ENCODE data around the gene ALDOB. TPM values are rescaled to one million over a fixed set of nuclear protein-coding genes. Genes with fewer than 3 reads are reported as not detected.

The ALDOB gene
- total and polyA plus RNA-seq, 5 donors from 2014 or later, result not detected

DNA sequence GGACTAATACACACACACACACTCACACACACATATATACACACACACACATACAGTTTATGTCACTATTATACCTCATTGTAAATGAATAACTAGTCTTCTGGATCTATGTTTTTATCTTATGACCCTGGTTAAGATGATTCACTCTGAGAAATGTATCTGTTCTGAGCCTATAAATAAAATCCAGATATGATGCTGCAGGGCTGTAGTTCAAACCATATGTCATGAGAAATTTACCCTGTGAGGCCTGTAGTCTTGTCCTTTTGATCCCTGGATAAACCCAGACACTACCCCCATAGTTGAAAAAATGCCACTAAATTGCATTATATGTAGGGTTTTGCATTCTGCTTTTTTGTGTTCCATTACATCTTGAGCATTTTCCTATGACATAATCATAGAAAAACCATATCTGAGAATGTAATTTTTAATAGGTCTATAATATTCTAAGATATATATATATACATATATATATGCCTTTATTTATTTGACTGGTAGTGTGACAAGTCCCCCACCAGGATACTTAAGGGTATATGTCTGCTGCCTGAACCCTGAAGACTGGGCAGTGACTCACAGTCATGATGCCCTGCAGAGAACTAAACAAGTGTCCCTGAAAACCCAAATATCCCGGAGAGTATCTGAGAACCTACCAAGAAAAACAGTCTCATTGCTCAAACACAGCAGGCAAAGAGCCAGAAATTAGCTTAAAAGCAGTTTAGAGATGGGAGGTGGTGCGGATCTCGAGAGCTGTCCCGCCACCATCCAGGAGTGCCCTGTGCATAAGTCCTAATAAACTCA lies 18.4 kb upstream of the ALDOB start:
- no peak for ATAC-seq (ENCODE audit: low read depth in 2 of 2)

DNA sequence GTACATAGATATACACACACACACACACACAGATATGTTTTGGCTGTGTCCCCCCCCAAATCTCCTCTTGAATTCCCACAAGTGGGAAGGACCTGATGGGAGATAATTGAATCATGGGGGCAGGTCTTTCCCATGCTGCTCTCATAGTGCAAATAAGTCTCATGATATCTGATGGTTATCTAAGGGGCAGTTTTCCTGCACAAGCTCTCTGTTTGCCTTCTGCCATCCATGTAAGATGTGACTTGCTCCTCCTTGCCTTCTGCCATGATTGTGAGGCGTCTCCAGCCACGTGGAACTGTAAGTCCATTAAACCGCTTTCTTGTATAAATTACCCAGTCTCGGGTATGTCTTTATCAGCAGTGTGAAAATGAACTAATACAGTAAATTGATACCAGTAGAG lies 15.9 kb upstream of the ALDOB start:
- peaks cover 37% of the 10 kb centered on the region for H3K27me3 Mint-ChIP-seq
- Histone ChIP-seq H3K4me1 (ENCODE audit: control insufficient read depth, insufficient read depth, low read length, poor library complexity, severe bottlenecking) (peaks cover 6% of the 10 kb centered on the region), H3K27me3 (ENCODE audit: control insufficient read depth, insufficient read depth, low read length) (peaks cover 16% of the 10 kb centered on the region), H3K36me3 (ENCODE audit: control insufficient read depth, insufficient read depth, low read length) (no peaks in the 10 kb centered on the region), H3K4me3 (ENCODE audit: low read depth, low read length) (no peak overlapping the region), H3K27ac (ENCODE audit: insufficient read depth, low read length, poor library complexity, severe bottlenecking) (no peak overlapping the region), H3K9me3 (ENCODE audit: control insufficient read depth in 2 of 2, low read length in 2 of 2) (peaks cover 0 to 2% of the 10 kb centered on the region in 2 experiments)
- no peak overlapping the region for H3K4me3 Mint-ChIP-seq
- H3K27ac Mint-ChIP-seq, result no peak overlapping the region
- ATAC-seq (ENCODE audit: low read depth in 2 of 2) (no peak), DNase-seq (no peak)
- H3K36me3 Mint-ChIP-seq, result no peaks in the 10 kb centered on the region
- peaks cover 0 to 12% (median 5%) of the 10 kb centered on the region in 4 donors for H3K4me1 Mint-ChIP-seq
- peaks cover 0 to 16% (median 0%) of the 10 kb centered on the region in 7 donors for H3K9me3 Mint-ChIP-seq

More for the DNA sequence above, 18.4 kb upstream of the ALDOB start:
- H3K4me3 Mint-ChIP-seq, result no peak overlapping the region
- H3K36me3 Mint-ChIP-seq, result no peaks in the 10 kb centered on the region
- H3K4me1 ChIP-seq (ENCODE audit: control insufficient read depth, insufficient read depth, low read length, poor library complexity, severe bottlenecking), result peaks cover 6% of the 10 kb centered on the region
- no peaks in the 10 kb centered on the region for H3K36me3 ChIP-seq (ENCODE audit: control insufficient read depth, insufficient read depth, low read length)
- peaks cover 11% of the 10 kb centered on the region for H3K27me3 ChIP-seq (ENCODE audit: control insufficient read depth, insufficient read depth, low read length)
- no peak overlapping the region for H3K4me3 ChIP-seq (ENCODE audit: low read depth, low read length)
- no peak for DNase-seq
- peaks cover 0 to 7% (median 3%) of the 10 kb centered on the region in 4 donors for H3K4me1 Mint-ChIP-seq
- H3K9me3 ChIP-seq (ENCODE audit: control insufficient read depth in 2 of 2, low read length in 2 of 2), result peaks cover 0 to 2% of the 10 kb centered on the region in 2 experiments
- H3K9me3 Mint-ChIP-seq, result peaks cover 0 to 16% (median 0%) of the 10 kb centered on the region in 7 donors
- peaks cover 29% of the 10 kb centered on the region for H3K27me3 Mint-ChIP-seq
- H3K27ac ChIP-seq (ENCODE audit: insufficient read depth, low read length, poor library complexity, severe bottlenecking), result no peak overlapping the region
- no peak overlapping the region for H3K27ac Mint-ChIP-seq

DNA sequence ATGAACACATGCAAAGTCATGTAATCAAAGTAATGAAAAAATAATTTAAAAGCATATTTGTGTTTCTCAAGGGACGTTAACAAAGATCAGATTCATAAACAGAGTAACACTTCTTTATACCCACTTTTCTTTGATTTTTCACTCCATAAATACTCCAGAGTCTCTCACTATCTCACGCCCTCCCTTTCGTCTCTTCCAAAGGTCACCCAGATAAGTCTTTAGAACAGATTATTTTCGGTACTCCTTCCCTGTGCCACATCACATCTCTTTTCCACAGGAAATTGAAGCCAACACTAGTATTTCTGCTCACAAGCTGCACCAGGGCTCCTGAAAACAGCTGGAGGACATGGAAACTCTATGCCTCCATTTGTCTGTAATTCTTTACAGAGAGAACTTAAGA lies 15.4 kb upstream of the ALDOB start:
- H3K27ac Mint-ChIP-seq, result no peak overlapping the region
- H3K27me3 Mint-ChIP-seq, result peaks cover 42% of the 10 kb centered on the region
- no peak for ATAC-seq (ENCODE audit: low read depth in 2 of 2)
- H3K4me3 Mint-ChIP-seq, result no peak overlapping the region
- H3K36me3 Mint-ChIP-seq, result no peaks in the 10 kb centered on the region
- peaks cover 0 to 16% (median 0%) of the 10 kb centered on the region in 7 donors for H3K9me3 Mint-ChIP-seq
- peaks cover 0 to 12% (median 5%) of the 10 kb centered on the region in 4 donors for H3K4me1 Mint-ChIP-seq
- peaks cover 6% of the 10 kb centered on the region for H3K4me1 ChIP-seq (ENCODE audit: control insufficient read depth, insufficient read depth, low read length, poor library complexity, severe bottlenecking)
- H3K36me3 ChIP-seq (ENCODE audit: control insufficient read depth, insufficient read depth, low read length), result no peaks in the 10 kb centered on the region
- H3K27me3 ChIP-seq (ENCODE audit: control insufficient read depth, insufficient read depth, low read length), result peaks cover 19% of the 10 kb centered on the region
- H3K4me3 ChIP-seq (ENCODE audit: low read depth, low read length), result no peak overlapping the region
- no peak overlapping the region for H3K27ac ChIP-seq (ENCODE audit: insufficient read depth, low read length, poor library complexity, severe bottlenecking)
- H3K9me3 ChIP-seq (ENCODE audit: control insufficient read depth in 2 of 2, low read length in 2 of 2), result peaks cover 0 to 2% of the 10 kb centered on the region in 2 experiments
- DNase-seq, result no peak

DNA sequence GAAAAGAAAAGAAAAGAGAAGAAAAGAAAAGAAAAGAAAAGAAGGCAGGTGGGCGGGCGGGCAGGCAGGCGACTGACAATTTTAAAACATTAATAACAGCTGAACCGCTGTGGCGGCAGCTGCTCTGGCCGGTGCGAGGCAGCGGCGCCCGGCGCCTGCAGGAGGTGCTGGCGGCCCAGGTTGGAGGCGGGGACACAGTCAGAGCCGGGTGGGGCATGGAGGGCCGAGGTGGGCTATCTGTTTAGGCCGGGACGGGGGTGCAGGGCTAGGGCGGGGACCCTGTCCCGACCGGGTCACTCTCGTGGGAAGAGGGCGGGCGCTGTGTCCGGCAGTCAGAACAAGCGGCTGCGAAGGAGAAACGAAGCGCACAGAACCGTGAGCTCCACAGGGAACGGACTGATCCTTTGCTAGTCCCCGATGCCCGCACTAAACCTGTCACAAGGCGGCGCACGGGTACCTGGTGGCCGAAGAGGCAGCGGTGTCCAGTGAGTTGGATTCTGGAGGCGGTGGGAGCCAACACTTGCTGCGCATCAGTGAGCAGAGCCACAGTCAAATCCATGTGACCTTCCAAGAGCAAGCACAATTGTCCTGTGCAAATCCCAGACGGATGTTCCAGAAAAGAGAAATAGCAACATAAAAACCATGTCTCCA lies 13.6 kb upstream of the ALDOB start:
- Mint-ChIP-seq H3K9me3 (peaks cover 0 to 16% (median 2%) of the 10 kb centered on the region in 7 donors), H3K4me3 (peak overlapping the region in 2 of 4 donors; percentile 38 to 47), H3K27me3 (peaks cover 51% of the 10 kb centered on the region), H3K4me1 (peaks cover 0 to 12% (median 5%) of the 10 kb centered on the region in 4 donors), H3K27ac (no peak overlapping the region), H3K36me3 (no peaks in the 10 kb centered on the region)
- Histone ChIP-seq H3K4me3 (ENCODE audit: low read depth, low read length) (no peak overlapping the region), H3K27ac (ENCODE audit: insufficient read depth, low read length, poor library complexity, severe bottlenecking) (no peak overlapping the region), H3K4me1 (ENCODE audit: control insufficient read depth, insufficient read depth, low read length, poor library complexity, severe bottlenecking) (peaks cover 6% of the 10 kb centered on the region), H3K36me3 (ENCODE audit: control insufficient read depth, insufficient read depth, low read length) (no peaks in the 10 kb centered on the region), H3K9me3 (ENCODE audit: control insufficient read depth in 2 of 2, low read length in 2 of 2) (peaks cover 0 to 2% of the 10 kb centered on the region in 2 experiments), H3K27me3 (ENCODE audit: control insufficient read depth, insufficient read depth, low read length) (peaks cover 21% of the 10 kb centered on the region)
- ATAC-seq (ENCODE audit: low read depth in 2 of 2) (peak; percentile 72 to 80), DNase-seq (peak; percentile 12 to 36 (median 25))

DNA sequence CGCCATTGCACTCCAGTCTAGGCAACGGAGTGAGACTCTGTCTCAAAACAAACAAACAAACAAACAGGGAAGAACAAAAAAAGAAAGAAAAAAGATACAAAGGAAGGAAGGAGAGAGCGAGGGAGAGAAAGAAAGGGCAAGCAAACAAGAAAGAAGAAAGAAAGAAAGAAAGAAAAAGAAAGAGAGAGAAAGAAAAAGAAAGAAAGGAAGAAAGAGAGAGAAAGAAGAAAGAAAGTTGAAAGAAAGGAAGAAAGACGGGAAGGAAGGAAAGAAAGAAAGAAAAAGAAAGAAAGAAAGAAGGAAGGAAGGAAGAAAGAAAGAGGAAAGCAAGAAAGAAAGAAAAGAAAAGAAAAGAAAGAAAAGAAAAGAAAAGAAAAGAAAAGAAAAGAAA lies 13.1 kb upstream of the ALDOB start:
- Mint-ChIP-seq H3K4me1 (peaks cover 0 to 12% (median 5%) of the 10 kb centered on the region in 4 donors), H3K9me3 (peaks cover 0 to 16% (median 2%) of the 10 kb centered on the region in 7 donors), H3K4me3 (peak overlapping the region in 2 of 4 donors; percentile 38 to 53), H3K36me3 (no peaks in the 10 kb centered on the region), H3K27ac (no peak overlapping the region), H3K27me3 (peaks cover 54% of the 10 kb centered on the region)
- peaks cover 6% of the 10 kb centered on the region for H3K4me1 ChIP-seq (ENCODE audit: control insufficient read depth, insufficient read depth, low read length, poor library complexity, severe bottlenecking)
- H3K4me3 ChIP-seq (ENCODE audit: low read depth, low read length), result no peak overlapping the region
- ATAC-seq (ENCODE audit: low read depth in 2 of 2), result no peak
- peaks cover 0 to 2% of the 10 kb centered on the region in 2 experiments for H3K9me3 ChIP-seq (ENCODE audit: control insufficient read depth in 2 of 2, low read length in 2 of 2)
- H3K27me3 ChIP-seq (ENCODE audit: control insufficient read depth, insufficient read depth, low read length), result peaks cover 21% of the 10 kb centered on the region
- H3K27ac ChIP-seq (ENCODE audit: insufficient read depth, low read length, poor library complexity, severe bottlenecking), result no peak overlapping the region
- DNase-seq, result no peak
- no peaks in the 10 kb centered on the region for H3K36me3 ChIP-seq (ENCODE audit: control insufficient read depth, insufficient read depth, low read length)

DNA sequence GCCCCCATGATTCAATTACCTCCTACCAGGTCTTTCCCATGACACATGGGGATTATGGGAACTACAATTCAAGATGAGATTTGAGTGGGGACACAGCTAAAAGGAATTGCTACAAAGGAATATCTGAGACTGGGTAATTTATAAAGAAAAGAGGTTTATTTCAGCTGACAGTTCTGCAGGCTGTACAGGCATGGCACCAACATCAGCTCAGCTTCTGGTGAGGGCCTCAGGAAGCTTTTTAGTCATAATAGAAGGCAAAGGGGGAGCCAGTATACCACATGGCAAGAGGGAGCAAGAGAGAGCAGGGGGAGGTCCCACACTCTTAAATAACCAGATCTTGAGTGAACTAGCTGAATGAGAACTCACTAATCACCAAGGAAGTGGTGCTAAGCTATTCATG lies 11.2 kb upstream of the ALDOB start:
- Histone ChIP-seq H3K36me3 (ENCODE audit: control insufficient read depth, insufficient read depth, low read length) (no peaks in the 10 kb centered on the region), H3K27ac (ENCODE audit: insufficient read depth, low read length, poor library complexity, severe bottlenecking) (no peak overlapping the region), H3K27me3 (ENCODE audit: control insufficient read depth, insufficient read depth, low read length) (peaks cover 21% of the 10 kb centered on the region), H3K4me3 (ENCODE audit: low read depth, low read length) (no peak overlapping the region), H3K9me3 (ENCODE audit: control insufficient read depth in 2 of 2, low read length in 2 of 2) (no peaks in the 10 kb centered on the region), H3K4me1 (ENCODE audit: control insufficient read depth, insufficient read depth, low read length, poor library complexity, severe bottlenecking) (peaks cover 6% of the 10 kb centered on the region)
- no peak overlapping the region for H3K4me3 Mint-ChIP-seq
- peaks cover 0 to 12% (median 5%) of the 10 kb centered on the region in 4 donors for H3K4me1 Mint-ChIP-seq
- no peak overlapping the region for H3K27ac Mint-ChIP-seq
- DNase-seq (no peak), ATAC-seq (ENCODE audit: low read depth in 2 of 2) (no peak)
- no peaks in the 10 kb centered on the region for H3K36me3 Mint-ChIP-seq
- peaks cover 0 to 4% (median 2%) of the 10 kb centered on the region in 7 donors for H3K9me3 Mint-ChIP-seq
- peaks cover 54% of the 10 kb centered on the region for H3K27me3 Mint-ChIP-seq

DNA sequence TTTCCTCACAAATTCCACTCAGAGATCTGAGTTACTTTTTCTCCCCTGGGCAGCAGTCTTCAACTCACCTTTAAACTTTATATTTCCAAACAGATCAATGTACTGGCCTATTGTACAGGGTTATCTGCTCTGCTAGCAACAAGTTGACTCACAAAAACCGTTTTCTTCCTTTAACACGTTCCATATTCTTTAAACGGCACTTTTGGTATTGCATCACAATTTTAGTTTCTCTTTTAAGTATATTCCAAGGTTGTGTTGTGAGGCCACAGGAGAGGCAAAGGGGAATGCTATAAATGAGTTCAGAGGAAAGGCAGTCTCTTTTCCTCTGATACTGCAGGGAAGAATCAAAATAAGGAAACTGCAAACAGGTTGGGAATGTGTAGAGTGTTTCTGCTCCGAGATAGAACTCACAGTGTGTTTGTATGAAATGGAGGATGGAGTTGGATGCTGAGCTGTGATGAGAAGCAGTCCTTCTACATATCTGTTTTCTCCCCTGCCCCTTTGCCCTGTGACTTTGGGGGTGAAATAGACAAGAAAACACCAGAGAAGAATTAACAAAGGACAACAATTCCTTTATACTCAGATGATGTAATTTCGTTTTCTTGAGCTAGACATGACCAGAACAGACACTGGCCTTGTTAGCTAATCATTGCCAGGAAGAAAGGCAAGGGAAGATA lies 9.9 kb upstream of the ALDOB start:
- H3K4me1 Mint-ChIP-seq, result peaks cover 0 to 12% (median 5%) of the 10 kb centered on the region in 4 donors
- H3K27ac ChIP-seq (ENCODE audit: insufficient read depth, low read length, poor library complexity, severe bottlenecking), result no peak overlapping the region
- H3K36me3 Mint-ChIP-seq, result no peaks in the 10 kb centered on the region
- ATAC-seq (ENCODE audit: low read depth in 2 of 2), result no peak
- H3K27ac Mint-ChIP-seq, result no peak overlapping the region
- peaks cover 21% of the 10 kb centered on the region for H3K27me3 ChIP-seq (ENCODE audit: control insufficient read depth, insufficient read depth, low read length)
- no peak overlapping the region for H3K4me3 Mint-ChIP-seq
- H3K36me3 ChIP-seq (ENCODE audit: control insufficient read depth, insufficient read depth, low read length), result no peaks in the 10 kb centered on the region
- peaks cover 46% of the 10 kb centered on the region for H3K27me3 Mint-ChIP-seq
- no peak overlapping the region for H3K4me3 ChIP-seq (ENCODE audit: low read depth, low read length)
- H3K9me3 Mint-ChIP-seq, result peaks cover 0 to 4% (median 0%) of the 10 kb centered on the region in 7 donors
- DNase-seq, result no peak
- peaks cover 6% of the 10 kb centered on the region for H3K4me1 ChIP-seq (ENCODE audit: control insufficient read depth, insufficient read depth, low read length, poor library complexity, severe bottlenecking)
- no peaks in the 10 kb centered on the region for H3K9me3 ChIP-seq (ENCODE audit: control insufficient read depth in 2 of 2, low read length in 2 of 2)

Data from CD4-positive, CD25-positive, alpha-beta regulatory T cell (primary cell).